NCI-H526 (cell line): ENCODE measurements around the gene GPR78.

Experiments used
- DNase-seq, 2 experiments: peaks; one replicate each; lab custom pipeline; 2025; lab: John Stamatoyannopoulos, UW

The GPR78 gene

GRCh38 chr4:8547108-8547911 is 32.9 kb upstream of the GPR78 start:
- peak; percentile 10 to 40 for DNase-seq

DNA sequence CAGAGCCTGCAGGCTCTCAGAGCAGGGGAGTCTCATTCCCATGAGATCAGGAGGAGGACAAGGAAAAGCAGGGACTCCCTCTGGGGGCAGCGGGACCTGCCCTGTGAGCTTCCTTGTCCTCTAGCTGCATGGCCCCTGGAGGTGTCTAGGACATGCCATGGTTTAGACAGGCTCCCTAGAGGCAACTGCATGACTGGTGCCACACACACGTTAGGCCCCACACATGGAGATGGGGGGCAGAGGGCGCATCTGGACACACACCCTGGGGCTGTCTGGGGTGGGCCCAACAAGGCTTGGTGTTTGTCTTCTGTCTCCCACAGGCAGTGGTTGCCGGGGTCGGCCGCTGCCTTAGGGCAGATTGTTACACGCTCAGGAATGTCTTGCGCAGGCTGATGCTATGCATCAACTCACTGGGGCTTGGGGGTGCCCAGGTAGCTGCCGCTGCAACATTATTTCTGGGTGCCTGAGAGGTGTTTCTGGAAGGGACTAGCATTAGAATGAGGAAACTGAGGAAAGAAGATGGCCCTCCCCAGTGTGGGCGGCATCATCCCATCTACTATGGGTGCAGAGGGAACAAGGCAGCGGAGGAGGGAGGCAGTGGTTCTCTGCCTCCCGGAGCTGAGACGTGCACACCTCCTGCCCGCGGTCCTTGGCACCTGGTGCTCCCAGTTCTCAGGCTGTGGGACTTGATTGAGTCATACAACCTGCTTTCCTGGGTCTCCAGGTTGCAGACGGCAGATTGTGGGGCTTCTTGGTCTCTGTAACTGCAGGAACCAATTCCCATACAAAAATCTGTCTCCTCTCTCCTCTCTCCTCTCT is 32.1 kb upstream of the GPR78 start:
- DNase-seq = no peak

GRCh38 chr4:8548731-8549351 is 31.4 kb upstream of the GPR78 start:
- DNase-seq = no peak

DNA sequence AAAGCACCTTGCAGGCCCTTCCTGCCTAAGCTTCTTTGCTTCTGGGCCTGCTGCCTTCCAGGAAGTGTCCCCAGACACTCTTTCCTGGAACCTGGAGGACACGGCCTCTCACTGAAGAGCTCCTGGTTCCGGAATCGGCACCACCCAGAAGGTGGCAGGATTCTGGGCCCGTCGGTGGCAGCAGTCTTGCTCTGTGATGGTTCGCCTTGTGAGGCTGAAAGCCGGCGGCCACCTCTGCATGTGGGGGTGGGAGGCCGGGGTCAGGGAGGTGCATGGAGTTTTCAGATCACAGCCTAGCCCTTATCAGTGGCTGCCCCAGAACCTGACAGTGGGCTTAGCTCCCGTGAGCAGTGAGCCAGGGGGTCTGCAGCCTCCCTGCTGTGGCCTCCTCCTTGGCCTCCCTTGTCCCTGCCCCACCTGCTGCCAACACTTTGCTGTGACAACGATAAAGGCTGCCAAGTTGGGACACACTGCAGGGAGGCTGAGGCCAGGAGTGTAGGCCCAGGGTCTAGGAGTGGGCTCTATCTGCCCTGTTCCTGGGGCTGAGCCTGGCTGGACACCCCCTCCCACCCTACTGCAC is 30.8 kb upstream of the GPR78 start:
- DNase-seq = no peak

GRCh38 chr4:8550691-8551090 is 29.5 kb upstream of the GPR78 start:
- DNase-seq = no peak

DNA sequence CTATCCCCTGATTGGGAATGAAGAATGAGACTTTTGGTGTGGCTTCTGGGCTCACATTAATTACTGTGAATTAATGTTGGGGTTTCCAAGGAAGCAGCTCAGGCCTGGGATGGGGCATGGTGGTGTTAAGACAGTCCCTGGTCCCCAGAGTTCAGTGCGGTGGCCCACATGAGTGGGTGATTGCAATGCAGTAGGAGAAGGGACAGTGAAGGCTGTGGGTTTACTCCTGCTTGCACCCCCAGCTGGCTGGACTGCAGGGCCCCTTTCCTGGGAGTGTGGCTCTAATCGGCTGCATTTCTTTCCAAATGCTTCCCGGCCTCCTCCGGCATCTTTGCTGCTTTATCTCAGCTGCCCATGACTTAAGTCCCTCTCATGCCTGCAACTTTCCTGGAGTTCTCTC is 28.2 kb upstream of the GPR78 start:
- DNase-seq = no peak

GRCh38 chr4:8552581-8553205 is 27.5 kb upstream of the GPR78 start:
- no peak for DNase-seq

GRCh38 chr4:8553216-8553615 is 27.0 kb upstream of the GPR78 start:
- DNase-seq = no peak

DNA sequence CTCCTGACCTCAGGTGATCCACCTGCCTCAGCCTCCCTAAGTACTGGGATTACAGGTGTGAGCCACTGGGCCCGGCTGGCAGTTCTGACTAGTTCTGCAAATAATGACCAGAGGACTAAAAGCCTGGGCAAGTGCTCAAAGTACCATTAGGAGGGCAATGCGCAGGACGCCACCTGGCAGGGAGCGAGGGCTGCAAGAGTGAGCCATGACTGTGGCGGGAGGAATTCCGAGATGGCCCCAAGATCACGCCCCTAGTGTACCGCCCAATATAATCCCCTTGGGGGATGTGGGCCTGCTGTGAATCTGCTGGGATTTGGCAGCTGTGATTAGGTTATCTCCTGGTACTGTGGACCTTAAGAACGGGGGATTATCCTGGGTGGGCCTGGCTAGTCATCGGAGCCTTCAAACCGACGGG is 26.2 kb upstream of the GPR78 start:
- no peak for DNase-seq

- no peak for DNase-seq
Measured at GRCh38 chr4:8554555-8555100, 25.6 kb upstream of the GPR78 start.

DNA sequence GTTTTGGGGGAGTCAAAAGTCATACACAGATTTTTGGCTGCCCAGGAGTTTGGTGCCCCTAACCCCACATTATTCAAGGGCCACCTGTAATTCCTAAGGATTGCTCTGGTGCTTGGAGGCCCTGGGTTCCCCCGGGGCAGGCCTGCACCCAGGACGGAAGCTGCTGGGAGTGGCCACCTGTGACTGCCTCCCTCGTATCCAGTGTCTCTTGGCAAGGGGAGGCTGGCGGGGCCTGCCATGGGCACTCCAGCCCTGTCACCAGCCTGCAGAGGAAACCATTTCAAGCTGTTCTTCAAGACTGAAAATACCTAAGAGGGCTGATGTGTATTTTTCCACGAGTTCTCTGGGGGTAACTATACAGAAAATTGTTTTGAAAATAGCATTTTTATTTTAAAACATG is 24.5 kb upstream of the GPR78 start:
- DNase-seq = no peak

DNA sequence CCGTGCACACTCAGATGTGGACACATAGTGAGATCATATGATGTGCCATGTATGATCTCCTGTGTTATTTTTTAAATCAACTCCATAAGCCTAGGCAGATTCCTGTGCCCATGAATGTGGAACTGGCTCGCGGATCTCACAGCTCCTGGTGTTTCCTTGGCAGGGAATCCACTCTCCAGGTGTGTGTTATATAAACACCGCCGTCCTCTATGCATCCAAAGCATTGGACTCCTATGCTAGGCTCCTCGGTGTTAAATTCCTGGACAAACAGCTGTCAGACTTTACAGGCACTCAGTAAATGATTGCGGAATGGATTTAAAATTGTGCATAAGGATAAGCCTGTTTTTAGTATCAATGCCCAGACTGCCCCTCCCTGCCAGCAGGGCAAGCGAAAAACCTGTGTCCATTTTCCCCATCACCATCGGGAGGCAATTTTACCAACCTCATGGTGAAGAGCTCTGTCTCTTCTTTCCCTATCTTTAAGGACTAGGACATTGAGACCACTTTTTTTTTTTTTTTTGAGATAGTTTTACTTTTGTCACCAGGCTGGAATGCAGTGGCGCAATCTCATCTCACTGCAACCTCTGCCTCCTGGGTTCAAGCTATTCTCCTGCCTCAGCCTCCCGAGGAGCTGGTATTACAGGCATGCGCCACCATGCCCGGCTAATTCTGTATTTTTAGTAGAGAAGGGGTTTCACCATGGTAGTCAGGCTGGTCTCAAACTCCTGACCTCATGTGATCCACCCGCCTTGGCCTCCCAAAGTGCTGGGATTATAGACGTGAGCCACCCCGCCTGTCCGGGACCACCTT is 23.6 kb upstream of the GPR78 start:
- no peak for DNase-seq

- DNase-seq = no peak
Measured at GRCh38 chr4:8557151-8558076, 22.8 kb upstream of the GPR78 start.

DNA sequence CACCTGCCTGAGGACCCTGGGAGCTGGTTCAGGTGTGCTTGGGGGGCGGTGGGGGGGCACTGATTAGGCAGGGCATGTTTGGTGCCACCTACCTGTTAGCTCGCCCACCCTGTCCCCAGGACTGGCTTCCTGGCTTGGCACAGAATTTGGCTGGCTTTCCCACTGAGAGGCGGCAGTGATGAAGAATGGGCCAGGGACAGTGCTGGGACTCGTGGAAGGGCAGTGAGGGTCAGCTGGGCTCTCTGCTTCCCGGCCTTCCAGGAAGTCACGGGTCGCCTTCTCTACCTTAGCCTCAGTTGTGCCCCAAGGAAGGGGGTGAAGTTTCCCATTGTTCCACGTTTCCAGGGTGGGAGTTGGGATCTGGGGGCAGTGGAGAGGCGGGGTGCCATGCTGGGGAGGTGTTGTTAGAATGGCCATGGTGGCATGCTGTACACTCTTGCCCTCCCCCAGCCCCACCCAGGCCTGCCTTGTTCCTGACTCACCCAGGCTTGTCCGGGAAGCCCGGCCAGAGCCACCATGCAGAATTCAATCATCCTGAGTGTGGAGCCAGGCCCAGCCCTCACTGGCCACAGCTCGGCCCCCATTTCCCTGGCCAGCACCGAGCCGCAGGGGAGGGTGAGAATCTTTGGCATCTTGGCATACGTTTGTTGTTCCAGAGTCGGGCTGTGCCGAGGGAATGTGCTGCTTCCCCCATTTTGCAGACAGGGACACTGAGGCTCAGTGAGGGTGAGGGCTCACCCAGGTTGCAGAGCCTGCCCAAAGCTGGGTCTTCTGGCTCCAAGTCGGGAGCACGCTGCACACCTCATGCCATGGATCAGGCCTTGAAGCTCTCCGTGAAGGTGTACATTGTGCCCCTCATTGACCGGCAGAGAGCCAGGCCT is 21.9 kb upstream of the GPR78 start:
- no peak for DNase-seq

- no peak for DNase-seq
Measured at GRCh38 chr4:8559011-8559410, 21.2 kb upstream of the GPR78 start.

DNA sequence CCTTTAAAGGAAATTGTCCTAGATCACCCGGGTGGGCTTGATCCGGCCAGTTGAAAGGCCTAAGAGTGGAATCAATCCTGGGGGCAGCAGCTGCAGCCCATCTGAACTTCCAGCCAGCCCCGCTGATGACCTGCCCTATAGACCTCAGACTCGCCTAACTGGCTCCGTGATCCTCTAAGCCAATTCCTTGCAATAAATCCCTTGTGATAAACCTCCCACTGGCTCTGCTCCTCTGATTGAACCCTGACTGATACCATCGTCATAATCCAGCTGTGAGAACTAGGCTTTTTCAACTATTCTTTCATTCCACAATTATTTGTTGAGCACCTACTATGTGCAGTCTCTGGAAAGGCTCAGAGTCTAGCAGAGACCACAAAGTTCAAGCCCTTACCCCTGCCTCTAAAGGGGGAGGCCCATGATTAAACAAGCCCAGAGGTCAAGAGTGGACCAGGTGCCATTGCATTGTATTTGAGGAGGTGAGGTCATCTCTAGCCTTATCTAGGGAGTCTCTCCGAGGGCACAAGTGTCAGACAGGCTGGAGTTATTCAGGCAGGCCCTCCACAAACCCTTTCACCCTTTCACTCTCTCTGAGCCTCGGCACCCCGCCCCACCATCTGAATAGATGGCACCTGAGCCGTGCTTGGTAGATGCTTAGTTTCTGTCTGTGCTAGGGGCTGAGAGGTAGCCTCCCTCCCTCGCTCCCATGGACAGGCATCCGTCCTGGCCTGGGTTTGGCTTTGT is 20.5 kb upstream of the GPR78 start:
- no peak for DNase-seq

- no peak for DNase-seq
Measured at GRCh38 chr4:8560265-8561047, 19.7 kb upstream of the GPR78 start.
